CD1c-positive myeloid dendritic cell (primary cell): Measurements from ENCODE around the gene CRHR2.
"Not testable (repeated sequence)": the region's sequence is repeated elsewhere in the genome, so short reads cannot be mapped to it uniquely, and the experiment has no call there.

Experiments
- DNase-seq: peaks from one replicate; pipeline ENCODE4 v3.0.0-alpha.2; 2016; ENCODE audit errors: extremely low spot score

CRHR2 gene

GRCh38 chr7:30682212-30683083 lies at the start of gene CRHR2:
Gene CRHR2, minus strand, starts transcription at chr7:30682456. Its CDS starts 176 bp downstream, at chr7:30682280.
- DNase-seq, result no peak

DNA sequence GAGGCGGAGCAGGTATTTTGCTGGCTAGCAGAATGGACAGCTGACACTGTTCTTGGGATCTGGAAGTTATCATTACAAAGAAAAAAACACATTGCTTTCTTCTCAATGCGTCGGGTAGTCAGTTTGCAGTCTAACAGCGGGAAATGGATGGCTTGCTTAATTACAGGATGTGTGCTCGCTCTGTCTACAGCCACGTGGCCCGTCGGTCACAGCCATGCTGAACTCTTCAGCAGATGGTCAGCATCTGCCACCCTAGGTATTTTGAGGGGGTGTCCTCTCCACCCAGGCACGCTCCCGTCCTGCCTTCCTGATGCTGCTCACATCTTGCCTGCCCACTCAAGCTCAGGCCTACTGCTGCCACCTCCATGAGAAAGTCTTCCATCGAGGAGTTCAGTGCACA lies 49.3 kb upstream of the CRHR2 start:
- no peak for DNase-seq

DNA sequence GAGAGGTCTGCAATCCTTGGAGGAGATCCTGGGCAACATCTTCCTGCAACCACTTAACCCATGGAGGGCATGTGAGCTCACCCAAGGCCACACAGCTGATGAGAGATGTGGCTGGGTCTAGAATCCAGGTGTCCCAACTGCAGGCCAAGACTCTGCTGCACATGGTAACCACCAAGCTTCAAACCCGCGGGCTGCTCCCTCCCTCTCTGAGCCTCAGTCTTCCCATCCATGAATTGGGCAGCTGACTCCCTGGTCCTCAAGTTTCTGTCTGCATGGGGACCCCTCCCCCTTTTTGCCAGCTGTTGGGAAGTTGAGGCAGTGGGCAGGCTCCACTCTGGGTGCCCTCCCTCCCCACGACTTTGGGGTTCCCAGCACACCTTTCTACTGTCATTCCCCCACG lies 48.7 kb upstream of the CRHR2 start:
- DNase-seq, result no peak

GRCh38 chr7:30730097-30730496 lies 47.8 kb upstream of the CRHR2 start:
- no peak for DNase-seq

DNA sequence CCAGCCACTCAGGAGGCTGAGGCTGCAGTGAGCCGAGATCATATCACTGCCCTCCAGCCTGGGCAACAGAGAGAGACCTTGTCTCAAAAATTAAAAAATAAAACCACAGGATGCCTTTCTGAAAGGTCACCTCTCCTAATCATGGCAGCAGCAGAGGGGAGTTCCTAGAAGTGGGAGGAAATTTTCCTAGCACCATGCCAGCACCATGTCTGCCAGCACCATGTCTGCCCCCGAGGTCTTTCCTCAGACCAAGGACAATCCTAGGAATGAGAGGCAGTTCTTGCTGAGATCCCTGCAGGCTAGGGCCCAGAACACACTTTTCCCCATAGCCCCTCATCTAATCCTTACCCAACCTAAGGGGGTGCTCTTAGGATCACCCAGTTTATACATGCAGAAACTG lies 47.4 kb upstream of the CRHR2 start:
- DNase-seq, result no peak

DNA sequence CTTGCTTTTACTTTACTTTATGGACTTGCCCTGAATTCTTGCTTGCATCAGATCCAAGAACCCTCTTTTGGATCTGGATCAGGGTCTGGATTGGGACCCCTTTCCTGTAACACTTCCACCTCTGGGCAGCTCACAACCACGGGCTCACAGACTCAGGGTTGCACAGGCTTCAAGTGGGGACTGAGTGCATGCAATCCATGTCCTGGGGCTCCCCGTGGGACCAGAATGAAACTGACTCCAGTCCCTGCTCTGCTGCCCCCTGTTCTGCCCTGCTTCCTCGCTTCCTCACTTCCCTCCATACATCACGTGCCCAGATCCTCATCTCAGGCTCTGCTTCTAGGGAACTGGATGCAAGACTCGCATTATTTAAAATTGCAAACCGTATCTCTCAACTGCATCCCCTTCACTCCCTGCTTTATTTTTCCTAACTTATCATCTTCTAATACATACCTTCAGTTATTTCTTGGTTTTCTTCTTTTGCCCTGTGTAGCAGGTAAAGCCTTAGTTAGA lies 46.4 kb upstream of the CRHR2 start:
- no peak for DNase-seq

- peak; percentile 2 for DNase-seq
Measured at GRCh38 chr7:30727061-30727945, 45.0 kb upstream of the CRHR2 start.

DNA sequence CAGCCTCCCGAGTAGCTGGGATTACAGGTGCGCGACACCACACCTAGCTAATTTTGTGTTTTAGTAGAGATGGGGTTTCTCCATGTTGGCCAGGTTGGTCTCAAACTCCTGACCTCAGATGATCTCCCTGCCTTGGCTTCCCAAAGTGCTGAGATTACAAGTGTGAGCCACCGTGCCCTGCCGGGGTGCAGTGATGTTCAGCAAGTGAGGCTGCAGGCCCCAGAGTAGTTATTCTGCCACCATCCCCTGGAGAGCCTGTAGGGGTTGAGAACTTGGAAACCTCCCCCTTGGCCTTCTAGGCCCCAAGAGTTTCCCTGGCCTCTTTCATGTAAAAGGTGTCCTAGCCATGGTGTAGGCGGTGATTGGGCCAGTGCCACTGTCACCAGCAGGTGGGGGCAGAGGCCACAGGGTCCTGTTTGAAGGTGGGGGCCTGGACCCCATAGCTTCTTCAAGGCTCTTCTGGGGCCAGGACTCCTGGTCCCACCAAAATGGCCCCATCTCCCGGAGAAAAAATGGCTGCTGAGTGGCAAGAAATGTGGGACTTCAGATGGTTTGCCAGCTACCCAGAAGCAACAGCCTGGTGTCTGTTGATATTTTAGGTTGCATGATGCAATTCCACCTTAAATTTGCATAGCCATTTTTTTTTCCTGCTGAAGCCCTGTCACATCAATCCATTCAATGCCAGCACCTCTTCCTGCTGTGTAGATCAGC lies 44.2 kb upstream of the CRHR2 start:
- no peak for DNase-seq

GRCh38 chr7:30723776-30724175 lies 41.5 kb upstream of the CRHR2 start:
- DNase-seq, result no peak

DNA sequence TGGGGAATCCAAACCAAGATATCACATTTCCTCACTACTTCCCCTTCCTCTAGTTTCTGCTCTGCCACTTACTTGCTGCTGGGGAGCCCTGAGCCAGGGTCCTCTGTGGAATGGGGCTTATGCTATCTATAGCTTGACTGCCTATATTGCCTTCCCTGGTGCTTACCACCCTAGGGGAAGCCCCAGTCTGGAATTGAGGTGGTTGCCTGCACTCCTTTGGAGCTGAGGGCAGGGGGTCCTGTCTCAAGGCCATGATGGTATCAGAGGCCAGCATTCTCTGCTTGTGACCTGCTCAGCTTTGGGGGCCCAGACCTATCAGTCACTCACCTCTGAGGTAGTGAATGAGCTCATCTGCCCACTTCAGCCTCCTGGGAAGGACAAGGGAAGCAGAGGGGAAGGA lies 40.4 kb upstream of the CRHR2 start:
- no peak for DNase-seq

GRCh38 chr7:30722187-30722586 lies 39.9 kb upstream of the CRHR2 start:
- DNase-seq, result no peak

GRCh38 chr7:30721211-30721610 lies 39.0 kb upstream of the CRHR2 start:
- no peak for DNase-seq

DNA sequence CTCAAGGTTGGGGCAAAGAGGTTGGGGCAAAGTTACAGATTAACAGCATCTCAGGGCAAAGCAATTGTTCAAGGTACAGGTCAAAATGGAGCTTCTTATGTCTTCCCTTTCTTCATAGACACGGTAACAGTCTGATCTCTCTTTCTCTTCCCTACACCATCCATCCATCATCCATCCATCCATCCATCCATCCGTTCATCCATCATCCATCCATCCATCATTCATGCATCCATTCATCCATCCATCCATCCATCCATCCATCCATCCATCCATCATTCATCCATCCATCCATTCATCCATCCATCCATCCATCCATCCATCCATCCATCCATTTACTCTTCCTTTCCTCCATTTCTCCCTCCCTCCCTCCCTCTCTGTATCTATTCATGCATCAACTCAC lies 37.2 kb upstream of the CRHR2 start:
- not testable (repeated sequence) for DNase-seq

DNA sequence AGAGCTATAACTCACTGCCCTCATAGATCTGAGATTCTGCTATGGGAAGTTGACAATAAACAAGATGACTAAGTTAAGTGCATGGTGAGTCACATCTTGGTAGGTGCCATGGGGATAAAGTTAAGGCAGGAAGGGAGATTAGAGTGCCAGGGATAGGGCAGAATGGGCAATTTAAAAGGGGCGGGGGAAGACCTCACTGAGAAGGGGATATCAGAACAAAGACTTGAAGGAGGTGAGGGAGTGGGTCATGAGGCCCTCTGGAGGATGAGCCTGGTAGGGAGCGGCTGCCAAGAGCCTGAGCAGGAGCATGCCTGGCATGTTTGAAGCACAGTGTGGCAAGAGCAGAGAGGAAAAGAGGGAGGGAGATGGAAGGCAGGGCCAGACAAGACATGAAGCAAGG lies 34.9 kb upstream of the CRHR2 start:
- no peak for DNase-seq

DNA sequence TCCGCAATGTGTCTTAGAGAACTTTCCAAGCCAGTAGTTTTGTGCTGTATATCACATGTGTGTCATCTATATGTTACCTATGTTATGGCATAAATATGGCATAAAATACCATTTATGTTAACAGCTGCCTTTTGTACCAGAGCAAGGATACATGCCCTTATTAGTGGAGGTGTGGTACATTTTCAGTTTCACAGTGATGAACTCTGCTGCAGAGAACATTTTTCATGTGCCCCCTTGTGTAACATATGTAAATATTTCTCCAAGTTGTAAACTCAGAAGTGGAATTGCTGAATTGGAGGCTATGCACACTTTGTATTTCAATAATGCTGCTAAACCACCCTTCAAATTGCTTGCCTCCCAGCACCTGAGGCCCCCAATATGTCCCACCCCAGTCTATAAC lies 31.9 kb upstream of the CRHR2 start:
- DNase-seq, result no peak

GRCh38 chr7:30713392-30713791 lies 31.1 kb upstream of the CRHR2 start:
- no peak for DNase-seq

DNA sequence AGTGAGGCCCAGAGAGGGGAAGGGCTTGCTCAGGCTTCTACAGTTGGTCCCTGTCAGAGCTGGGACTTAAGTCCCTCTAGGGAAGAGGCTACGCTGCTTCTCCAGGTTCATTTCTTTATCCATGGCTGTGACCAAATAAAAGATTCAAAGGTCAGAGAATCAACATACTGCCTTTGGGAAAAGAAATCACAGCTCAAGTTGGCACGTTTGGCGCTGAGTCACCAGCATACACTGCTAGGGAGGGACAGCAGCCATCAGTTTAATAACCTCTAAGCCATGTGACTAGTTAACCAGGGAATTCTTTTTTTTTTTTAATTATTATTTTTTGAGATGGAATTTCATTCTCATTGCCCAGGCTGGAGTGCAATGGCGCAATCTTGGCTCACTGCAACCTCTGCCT lies 28.4 kb upstream of the CRHR2 start:
- no peak for DNase-seq

DNA sequence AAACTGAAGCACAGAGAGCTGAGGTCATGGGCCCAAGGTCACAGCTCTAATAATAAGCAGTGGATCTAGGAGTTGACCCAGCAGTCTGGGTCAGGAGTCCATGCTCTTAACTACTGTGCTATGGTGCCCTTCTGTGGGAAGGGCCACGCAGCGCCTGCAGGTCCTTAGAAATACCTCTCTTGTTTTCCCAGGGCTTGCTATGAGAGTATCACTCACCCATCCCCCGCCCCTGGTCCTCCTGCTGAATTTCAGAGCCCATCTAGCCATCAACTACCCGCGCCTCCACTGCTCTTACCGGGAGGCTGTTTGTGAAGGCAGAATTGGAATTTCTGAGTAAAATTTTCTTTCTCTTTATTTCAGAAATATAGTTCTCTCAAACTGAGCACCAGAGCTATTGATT lies 27.3 kb upstream of the CRHR2 start:
- no peak for DNase-seq

DNA sequence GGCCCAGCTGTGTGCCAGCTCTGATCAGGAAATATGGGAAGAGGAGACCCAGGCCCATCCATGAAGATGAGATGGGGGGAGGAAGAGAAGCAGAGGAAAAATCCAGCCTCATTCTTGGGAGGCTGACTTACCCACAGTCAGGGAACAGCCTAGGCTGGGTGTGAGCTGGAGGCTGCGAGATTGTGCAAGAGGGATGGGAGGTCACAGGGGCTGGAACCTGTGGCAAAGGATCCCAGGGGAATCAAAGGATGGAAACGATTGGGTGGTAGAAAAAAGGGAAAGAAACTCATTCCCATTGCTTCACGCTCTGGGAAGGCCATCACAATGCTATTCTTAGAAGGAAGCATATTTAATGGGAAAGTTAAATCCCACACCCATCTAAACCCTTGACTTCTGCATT lies 26.7 kb upstream of the CRHR2 start:
- no peak for DNase-seq

DNA sequence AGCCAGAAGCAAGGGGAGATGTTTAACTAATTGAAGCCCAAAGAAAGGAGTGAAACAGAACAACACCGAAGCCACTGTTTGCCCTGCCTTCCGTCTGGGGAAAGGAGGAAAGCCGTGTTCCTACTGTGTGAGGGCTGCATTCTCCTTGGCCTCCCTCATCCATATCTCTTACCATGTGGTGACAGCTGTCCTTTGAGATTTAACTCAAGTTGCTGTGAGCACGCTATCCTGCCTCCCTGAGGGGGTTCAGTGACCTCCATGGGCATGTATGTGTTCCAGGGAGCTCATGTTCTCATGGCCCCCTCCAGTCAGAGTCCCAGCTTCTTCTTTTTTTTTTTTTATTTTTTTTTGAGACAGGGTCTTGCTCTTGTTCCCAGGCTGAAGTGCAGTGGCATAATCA lies 26.2 kb upstream of the CRHR2 start:
- DNase-seq, result no peak

GRCh38 chr7:30707391-30708357 lies 25.4 kb upstream of the CRHR2 start:
- no peak for DNase-seq
